ENCODE data around the gene TTC23.

- TF ChIP-seq SREBF1 (IDR thresholded peaks at IDR 0.05; ENCODE audit: borderline replicate concordance, low read depth, low read length) (no peak), STAG1 (CRISPR knock-in tag; IDR thresholded peaks at IDR 0.05; ENCODE audit: borderline replicate concordance) (no peak), PKNOX1 (IDR thresholded peaks at IDR 0.05) (no peak), XRCC5 (IDR thresholded peaks at IDR 0.05; ENCODE audit: low read depth, low read length) (no peak), NR3C1 (CRISPR knock-in tag; IDR thresholded peaks at IDR 0.05) (no peak), STAT6 (CRISPR knock-in tag; IDR thresholded peaks at IDR 0.05) (no peak), ZNF3 (CRISPR knock-in tag; IDR thresholded peaks at IDR 0.05) (no peak), FOXM1 (IDR thresholded peaks at IDR 0.05; ENCODE audit: low read depth) (no peak), FOXM1 (CRISPR knock-in tag; IDR thresholded peaks at IDR 0.05; ENCODE audit: low read depth) (no peak), NFIC (IDR thresholded peaks at IDR 0.05) (no peak), TAF15 (IDR thresholded peaks at IDR 0.05; ENCODE audit: low read depth, low read length) (no peak), CBX2 (IDR thresholded peaks at IDR 0.05; ENCODE audit: insufficient read depth, low read length, poor library complexity, severe bottlenecking) (no peak), FOXP4 (CRISPR knock-in tag; IDR thresholded peaks at IDR 0.05; ENCODE audit: borderline replicate concordance) (no peak)
Observed at GRCh38 chr15:99239545-99240198, 9.7 kb downstream of the TTC23 start.

Measured in K562 (cell line).